ENCODE results near the gene TRIM6.
"Not testable (repeated sequence)": the region's sequence is repeated elsewhere in the genome, so short reads cannot be mapped to it uniquely, and the experiment has no call there.

GRCh38 chr11:5656956-5657355 is 60.5 kb downstream of the TRIM6 start:
- TF ChIP-seq CTCF (conservative IDR thresholded peaks at IDR 0.05; ENCODE audit: low read length); EZH2phosphoT487 (IDR thresholded peaks at IDR 0.05; ENCODE audit: borderline replicate concordance): not testable (repeated sequence)
